Measurements from ENCODE around the gene SNX9.
"Not testable (repeated sequence)": the region's sequence is repeated elsewhere in the genome, so short reads cannot be mapped to it uniquely, and the experiment has no call there.

Gene SNX9

DNA sequence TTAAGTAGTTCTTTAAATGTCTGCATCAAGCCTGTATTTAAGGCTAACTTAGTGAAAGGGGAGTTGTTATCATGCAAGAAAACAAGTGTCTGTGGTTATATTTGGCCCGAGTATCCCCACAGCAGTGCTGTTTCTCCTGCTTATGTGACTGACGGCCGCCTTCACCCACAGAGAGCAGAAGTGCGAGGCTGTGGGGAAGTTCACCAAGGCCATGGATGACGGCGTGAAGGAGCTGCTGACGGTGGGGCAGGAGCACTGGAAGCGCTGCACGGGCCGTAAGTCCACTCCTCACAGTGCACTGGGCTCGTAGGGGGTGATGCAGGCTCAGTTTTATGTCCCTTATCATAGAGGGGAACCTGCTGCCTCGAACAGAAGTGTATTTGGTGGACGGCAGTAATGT lies 105.4 kb downstream of the SNX9 start:
- no peaks in the 10 kb centered on the region for H3K4me1 ChIP-seq (ENCODE audit: control insufficient read depth, insufficient read depth, low read length)
- no peaks in the 10 kb centered on the region for H3K27me3 ChIP-seq (ENCODE audit: control insufficient read depth, insufficient read depth, low read length)
- no peak overlapping the region for H3K9ac ChIP-seq (ENCODE audit: low read length)
- peaks cover 1% of the 10 kb centered on the region for H3K36me3 ChIP-seq (ENCODE audit: control insufficient read depth, insufficient read depth, low read length)
- no peaks in the 10 kb centered on the region for H3K9me3 ChIP-seq (ENCODE audit: control insufficient read depth, low read length)
- no peak overlapping the region for H3K4me3 ChIP-seq (ENCODE audit: low read length)

DNA sequence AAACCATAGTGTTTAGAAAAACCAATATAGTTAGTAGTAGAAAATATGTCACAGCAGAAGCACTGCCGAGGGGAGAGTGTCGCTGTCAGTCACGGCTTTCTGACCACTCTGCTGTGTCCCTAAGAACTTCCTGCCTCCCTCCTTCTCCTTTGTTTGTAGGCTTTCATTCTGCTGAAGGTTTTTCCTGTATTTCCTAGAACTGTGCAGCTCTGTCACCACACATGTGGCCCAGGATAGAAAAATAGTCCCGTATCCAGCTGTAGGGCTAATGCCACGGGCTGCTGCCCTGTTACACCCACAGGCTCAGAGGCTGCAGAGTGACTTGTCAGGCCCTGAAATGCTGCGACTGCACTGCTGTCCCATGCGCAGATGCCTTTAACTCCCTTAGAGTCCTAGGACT lies 106.0 kb downstream of the SNX9 start:
- H3K4me3 ChIP-seq (ENCODE audit: low read length), result no peak overlapping the region
- H3K36me3 ChIP-seq (ENCODE audit: control insufficient read depth, insufficient read depth, low read length), result peaks cover 4% of the 10 kb centered on the region
- H3K27me3 ChIP-seq (ENCODE audit: control insufficient read depth, insufficient read depth, low read length), result no peaks in the 10 kb centered on the region
- no peaks in the 10 kb centered on the region for H3K4me1 ChIP-seq (ENCODE audit: control insufficient read depth, insufficient read depth, low read length)
- no peak overlapping the region for H3K9ac ChIP-seq (ENCODE audit: low read length)
- no peaks in the 10 kb centered on the region for H3K9me3 ChIP-seq (ENCODE audit: control insufficient read depth, low read length)

DNA sequence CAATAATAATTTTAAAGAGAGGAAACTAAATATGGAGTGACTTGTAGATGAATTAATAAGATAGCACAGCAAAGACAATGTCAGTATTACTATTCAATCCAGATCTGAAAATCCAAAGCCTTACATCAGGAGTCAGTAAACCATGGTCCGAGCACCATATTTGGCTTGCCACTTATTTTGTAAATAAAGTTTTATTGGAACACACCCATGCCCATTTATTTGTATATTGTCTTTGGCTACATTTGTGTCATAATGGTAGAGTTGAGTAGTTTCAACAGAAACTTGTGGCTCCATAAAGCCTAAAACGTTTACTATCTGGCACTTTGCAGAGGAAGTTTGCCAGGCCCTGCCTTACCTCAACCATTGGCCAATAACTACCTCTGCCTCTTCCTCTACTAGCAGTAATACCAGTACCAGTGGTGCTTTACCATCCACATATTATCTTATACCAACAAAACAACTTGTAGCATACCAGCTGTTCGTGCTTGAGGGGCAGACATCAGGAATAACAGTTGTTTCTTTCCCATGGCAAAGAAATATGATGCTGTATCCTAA lies 106.8 kb downstream of the SNX9 start:
- peaks cover 4% of the 10 kb centered on the region for H3K36me3 ChIP-seq (ENCODE audit: control insufficient read depth, insufficient read depth, low read length)

DNA sequence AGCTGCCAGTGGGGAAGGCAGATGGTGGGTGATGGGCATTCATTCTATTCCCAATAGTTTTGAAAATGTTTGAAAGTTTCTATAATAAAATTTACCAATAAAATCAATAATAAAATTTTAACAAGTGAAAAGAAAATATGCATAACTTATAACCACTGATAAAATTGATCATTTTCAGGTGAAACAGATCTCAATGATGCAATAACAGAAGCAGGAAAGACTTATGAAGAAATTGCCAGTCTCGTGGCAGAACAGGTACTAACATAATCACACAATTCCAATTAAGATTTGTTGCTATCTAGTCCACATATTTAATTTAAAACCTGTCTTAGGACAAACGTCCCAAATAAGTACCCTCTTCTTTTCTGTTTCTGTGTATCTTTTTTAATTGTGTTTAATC lies 112.7 kb downstream of the SNX9 start:
- Histone ChIP-seq H3K9me3 (ENCODE audit: control insufficient read depth, low read length) (no peaks in the 10 kb centered on the region), H3K36me3 (ENCODE audit: control insufficient read depth, insufficient read depth, low read length) (peaks cover 17% of the 10 kb centered on the region), H3K4me3 (ENCODE audit: low read length) (no peak overlapping the region), H3K27me3 (ENCODE audit: control insufficient read depth, insufficient read depth, low read length) (no peaks in the 10 kb centered on the region), H3K4me1 (ENCODE audit: control insufficient read depth, insufficient read depth, low read length) (no peaks in the 10 kb centered on the region), H3K9ac (ENCODE audit: low read length) (no peak overlapping the region)

More for the DNA sequence above, 106.8 kb downstream of the SNX9 start:
- Histone ChIP-seq H3K27me3 (ENCODE audit: control insufficient read depth, insufficient read depth, low read length) (no peaks in the 10 kb centered on the region), H3K4me1 (ENCODE audit: control insufficient read depth, insufficient read depth, low read length) (no peaks in the 10 kb centered on the region), H3K9ac (ENCODE audit: low read length) (no peak overlapping the region), H3K4me3 (ENCODE audit: low read length) (no peak overlapping the region), H3K9me3 (ENCODE audit: control insufficient read depth, low read length) (no peaks in the 10 kb centered on the region)

DNA sequence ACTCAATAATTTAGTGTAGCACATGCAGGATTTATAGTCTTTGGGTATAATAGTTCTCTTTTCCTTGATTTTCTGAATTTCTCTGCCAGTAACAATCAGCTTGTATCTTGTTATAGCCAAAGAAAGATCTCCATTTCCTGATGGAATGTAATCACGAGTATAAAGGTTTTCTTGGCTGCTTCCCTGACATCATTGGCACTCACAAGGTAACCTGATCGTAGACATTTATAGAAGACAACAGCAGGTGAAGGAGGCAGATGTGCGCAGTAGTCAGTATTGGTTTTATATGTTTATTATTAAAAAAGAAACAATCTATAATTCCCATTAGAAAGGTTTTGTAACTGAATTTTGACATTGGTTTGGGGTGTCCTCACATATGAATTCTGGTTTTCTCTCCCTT lies 114.3 kb downstream of the SNX9 start:
- Histone ChIP-seq H3K9me3 (ENCODE audit: control insufficient read depth, low read length) (no peaks in the 10 kb centered on the region), H3K27me3 (ENCODE audit: control insufficient read depth, insufficient read depth, low read length) (no peaks in the 10 kb centered on the region), H3K4me1 (ENCODE audit: control insufficient read depth, insufficient read depth, low read length) (no peaks in the 10 kb centered on the region), H3K9ac (ENCODE audit: low read length) (no peak overlapping the region), H3K4me3 (ENCODE audit: low read length) (no peak overlapping the region), H3K36me3 (ENCODE audit: control insufficient read depth, insufficient read depth, low read length) (peaks cover 22% of the 10 kb centered on the region)

DNA sequence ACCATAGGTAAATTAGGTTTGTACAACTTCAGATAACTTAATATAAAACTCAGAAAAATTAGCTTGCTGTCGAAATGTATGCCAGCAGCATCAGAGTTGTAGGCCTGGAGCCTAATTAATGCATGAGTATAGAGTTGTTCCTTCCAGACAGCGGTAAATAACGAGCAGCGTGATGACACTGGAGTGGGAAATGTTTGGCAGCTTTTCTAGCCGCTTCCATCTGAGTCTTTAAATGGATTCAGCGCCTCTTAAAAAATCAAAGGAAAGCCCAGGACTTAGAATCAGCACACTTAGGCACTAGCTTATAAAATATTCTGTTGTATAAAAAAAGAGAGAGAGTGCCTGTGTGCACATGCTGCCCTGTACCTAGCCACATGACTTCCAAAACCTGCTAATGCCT lies 114.9 kb downstream of the SNX9 start:
- H3K9ac ChIP-seq (ENCODE audit: low read length), result no peak overlapping the region
- no peaks in the 10 kb centered on the region for H3K27me3 ChIP-seq (ENCODE audit: control insufficient read depth, insufficient read depth, low read length)
- no peak overlapping the region for H3K4me3 ChIP-seq (ENCODE audit: low read length)
- peaks cover 26% of the 10 kb centered on the region for H3K36me3 ChIP-seq (ENCODE audit: control insufficient read depth, insufficient read depth, low read length)
- H3K9me3 ChIP-seq (ENCODE audit: control insufficient read depth, low read length), result no peaks in the 10 kb centered on the region
- H3K4me1 ChIP-seq (ENCODE audit: control insufficient read depth, insufficient read depth, low read length), result no peaks in the 10 kb centered on the region

DNA sequence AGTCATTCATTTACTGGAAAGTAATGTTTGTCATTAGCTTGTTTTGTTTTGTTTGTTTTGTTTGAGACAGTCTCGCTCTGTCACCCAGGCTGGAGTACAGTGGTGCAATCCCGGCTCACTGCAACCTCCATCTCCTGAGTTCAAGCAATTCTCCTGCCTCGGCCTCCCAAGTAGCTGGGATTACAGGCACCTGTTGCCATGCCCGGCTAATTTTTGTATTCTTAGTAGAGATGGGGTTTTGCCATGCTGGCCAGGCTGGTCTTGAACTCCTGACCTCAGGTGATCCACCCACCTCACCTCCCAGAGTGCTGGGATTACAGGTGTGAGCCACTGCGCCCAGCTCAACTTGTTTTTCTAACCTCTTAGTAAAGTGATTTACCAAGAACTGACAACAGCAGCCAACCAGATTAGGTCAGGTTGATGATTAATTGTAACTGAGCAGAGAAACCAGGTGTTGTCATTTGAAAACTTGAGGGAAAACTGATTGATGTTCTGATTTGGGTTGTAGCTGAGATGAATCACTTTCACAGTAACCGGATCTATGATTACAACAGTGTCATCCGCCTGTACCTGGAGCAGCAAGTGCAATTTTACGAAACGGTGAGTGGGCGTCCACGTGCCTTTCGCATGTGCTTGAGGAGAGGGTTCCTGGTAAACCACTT lies 117.5 kb downstream of the SNX9 start:
- H3K9ac ChIP-seq (ENCODE audit: low read length); H3K27me3 ChIP-seq (ENCODE audit: control insufficient read depth, insufficient read depth, low read length); H3K4me1 ChIP-seq (ENCODE audit: control insufficient read depth, insufficient read depth, low read length); H3K9me3 ChIP-seq (ENCODE audit: control insufficient read depth, low read length); H3K4me3 ChIP-seq (ENCODE audit: low read length): not testable (repeated sequence)
- peaks cover 22% of the 10 kb centered on the region for H3K36me3 ChIP-seq (ENCODE audit: control insufficient read depth, insufficient read depth, low read length)

DNA sequence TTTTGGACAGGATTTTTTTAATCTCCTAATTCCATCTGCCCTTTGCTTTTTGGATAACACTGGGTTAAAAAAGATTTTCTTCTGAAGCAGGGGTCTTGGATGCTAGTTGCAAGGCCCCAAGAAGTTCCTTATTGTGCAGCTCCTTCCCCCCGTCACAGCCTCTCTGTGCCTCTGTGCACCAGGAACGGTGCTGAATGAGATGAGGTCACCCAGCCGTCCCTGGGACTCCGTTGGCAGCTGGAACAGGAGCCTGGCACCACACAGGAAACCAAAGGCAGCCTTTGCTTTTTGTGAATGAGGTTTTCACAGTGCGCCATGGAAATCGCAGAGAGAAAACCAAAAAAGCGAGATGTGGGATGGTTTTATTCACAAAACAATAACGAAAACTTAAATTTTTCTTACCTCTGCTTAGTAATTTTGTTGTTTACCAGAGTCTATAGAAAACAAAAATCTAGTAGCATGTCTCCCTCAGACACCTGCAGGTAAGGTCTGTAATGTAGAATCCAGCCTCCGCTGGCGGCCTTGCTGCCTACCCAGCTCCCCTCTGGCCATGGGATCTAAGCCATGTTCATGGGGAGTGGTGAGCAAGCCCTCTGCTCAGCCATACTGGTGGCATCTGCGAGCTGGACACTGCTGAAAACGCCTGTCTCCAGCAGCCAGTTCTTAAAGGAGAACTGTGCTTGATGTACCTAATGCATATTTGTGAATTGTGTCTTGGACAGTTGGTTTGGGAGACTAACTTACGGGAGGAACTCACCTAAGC lies 118.2 kb downstream of the SNX9 start:
- Histone ChIP-seq H3K4me1 (ENCODE audit: control insufficient read depth, insufficient read depth, low read length) (no peaks in the 10 kb centered on the region), H3K4me3 (ENCODE audit: low read length) (no peak overlapping the region), H3K9ac (ENCODE audit: low read length) (no peak overlapping the region), H3K36me3 (ENCODE audit: control insufficient read depth, insufficient read depth, low read length) (peaks cover 22% of the 10 kb centered on the region), H3K9me3 (ENCODE audit: control insufficient read depth, low read length) (no peaks in the 10 kb centered on the region), H3K27me3 (ENCODE audit: control insufficient read depth, insufficient read depth, low read length) (no peaks in the 10 kb centered on the region)

DNA sequence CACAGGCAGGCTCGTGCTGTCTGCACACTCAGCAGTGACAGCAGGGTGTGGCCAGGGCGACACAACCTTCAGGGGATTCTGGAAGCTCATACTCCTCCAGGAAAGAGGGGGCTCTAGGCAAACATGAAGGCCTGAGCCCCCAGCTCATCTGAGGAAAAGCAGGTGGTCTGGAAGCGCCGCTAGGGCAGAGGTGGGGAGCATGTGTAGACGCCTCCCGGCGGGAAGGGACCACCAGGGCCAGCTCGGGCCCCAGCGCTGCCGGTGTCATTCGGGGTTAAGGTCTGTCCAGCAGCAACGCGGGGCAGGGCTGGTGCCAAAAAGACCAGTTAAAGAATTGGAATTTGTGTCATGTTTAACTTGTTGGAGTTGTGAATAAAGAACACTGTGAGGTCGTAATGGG lies 119.3 kb downstream of the SNX9 start:
- Histone ChIP-seq H3K4me1 (ENCODE audit: control insufficient read depth, insufficient read depth, low read length) (no peaks in the 10 kb centered on the region), H3K27me3 (ENCODE audit: control insufficient read depth, insufficient read depth, low read length) (no peaks in the 10 kb centered on the region), H3K36me3 (ENCODE audit: control insufficient read depth, insufficient read depth, low read length) (peaks cover 22% of the 10 kb centered on the region), H3K4me3 (ENCODE audit: low read length) (no peak overlapping the region), H3K9ac (ENCODE audit: low read length) (no peak overlapping the region), H3K9me3 (ENCODE audit: control insufficient read depth, low read length) (no peaks in the 10 kb centered on the region)

DNA sequence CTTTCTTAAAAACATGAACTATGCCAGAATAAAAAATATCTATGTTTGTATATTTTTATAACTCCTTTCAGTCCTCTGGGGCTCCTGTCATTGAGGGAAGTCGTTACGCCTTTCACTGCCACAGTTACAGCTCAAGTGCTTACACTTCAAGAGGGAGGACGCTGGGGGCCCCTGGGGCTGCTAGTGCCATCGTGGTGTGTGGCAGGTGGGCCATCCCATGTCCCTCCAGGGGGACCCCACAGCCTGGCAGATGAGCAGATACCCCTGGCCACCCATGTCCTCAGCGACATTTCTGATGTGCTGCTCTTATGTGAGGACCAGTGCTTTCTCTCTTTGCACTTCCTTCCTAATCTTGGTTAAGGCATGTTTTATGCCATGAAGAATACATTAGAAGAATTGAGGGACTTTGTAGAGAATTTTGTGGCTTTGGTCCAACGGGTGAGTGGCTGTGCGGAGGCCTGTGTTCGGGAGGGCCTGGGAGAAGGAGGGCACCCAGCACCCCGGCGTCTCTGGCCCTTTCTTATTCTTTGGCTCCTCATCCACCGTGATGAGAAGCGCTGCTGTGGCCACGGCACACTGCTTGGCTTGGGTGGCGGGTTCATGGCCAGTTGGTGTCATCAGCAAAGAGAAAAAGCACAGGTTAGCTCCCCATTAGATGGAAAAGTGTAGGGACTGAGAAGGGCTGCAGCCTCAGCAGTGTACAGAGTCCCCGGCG lies 120.4 kb downstream of the SNX9 start:
- Histone ChIP-seq H3K36me3 (ENCODE audit: control insufficient read depth, insufficient read depth, low read length) (peaks cover 22% of the 10 kb centered on the region), H3K4me1 (ENCODE audit: control insufficient read depth, insufficient read depth, low read length) (no peaks in the 10 kb centered on the region), H3K9me3 (ENCODE audit: control insufficient read depth, low read length) (no peaks in the 10 kb centered on the region), H3K9ac (ENCODE audit: low read length) (no peak overlapping the region), H3K27me3 (ENCODE audit: control insufficient read depth, insufficient read depth, low read length) (no peaks in the 10 kb centered on the region), H3K4me3 (ENCODE audit: low read length) (no peak overlapping the region)

DNA sequence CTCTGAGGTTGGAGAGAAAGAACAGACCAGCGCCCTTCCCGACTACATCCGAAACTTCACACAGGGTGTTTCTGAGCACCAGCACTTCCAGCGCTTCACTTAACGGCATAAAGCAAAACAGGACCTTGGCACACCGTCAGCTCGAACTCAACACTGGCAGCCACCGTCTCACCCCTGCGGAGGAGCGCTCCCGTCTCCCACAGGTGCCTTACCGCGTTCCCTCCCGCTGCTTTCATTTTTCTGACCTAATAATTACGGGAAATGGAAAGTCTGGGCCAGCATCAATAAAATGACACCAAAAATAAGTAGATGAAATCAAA lies 120.9 kb downstream of the SNX9 start:
- Histone ChIP-seq H3K27me3 (ENCODE audit: control insufficient read depth, insufficient read depth, low read length) (no peaks in the 10 kb centered on the region), H3K9ac (ENCODE audit: low read length) (no peak overlapping the region), H3K36me3 (ENCODE audit: control insufficient read depth, insufficient read depth, low read length) (peaks cover 22% of the 10 kb centered on the region), H3K4me1 (ENCODE audit: control insufficient read depth, insufficient read depth, low read length) (no peaks in the 10 kb centered on the region), H3K9me3 (ENCODE audit: control insufficient read depth, low read length) (no peaks in the 10 kb centered on the region), H3K4me3 (ENCODE audit: low read length) (no peak overlapping the region)
